KMS-11 (cell line): ENCODE results near the gene ADGRG3.

Experiments used
- H2AFZ ChIP-seq: fragments of 200-600 bp; sonication (generic); 2 replicates; pipeline ENCODE4 v1.6.1; 2016; ENCODE audit warnings: antibody characterized with exemption, mixed run types, low read depth
- H3K27ac ChIP-seq: fragments of 200-600 bp; sonication (generic); 2 replicates; pipeline ENCODE4 v1.6.1; 2016; ENCODE audit warnings: mild to moderate bottlenecking, mixed run types
- H3K27me3 ChIP-seq: fragments of 200-600 bp; sonication (generic); 2 replicates; pipeline ENCODE4 v1.6.1; 2017; ENCODE audit warnings: mild to moderate bottlenecking, low read depth, mixed run types, moderate library complexity; ENCODE audit not compliant: insufficient read depth
- H3K36me3 ChIP-seq: fragments of 200-600 bp; sonication (generic); 2 replicates; pipeline ENCODE4 v1.6.1; 2017; ENCODE audit warnings: mild to moderate bottlenecking, mixed run types; ENCODE audit not compliant: insufficient read depth
- H3K4me1 ChIP-seq: fragments of 200-600 bp; sonication (generic); 2 replicates; pipeline ENCODE4 v1.6.1; 2016; ENCODE audit warnings: mild to moderate bottlenecking, low read depth, mixed run types; ENCODE audit not compliant: poor library complexity, severe bottlenecking
- H3K4me2 ChIP-seq: fragments of 200-600 bp; sonication (generic); 2 replicates; pipeline ENCODE4 v1.7.0; 2016; ENCODE audit warnings: mild to moderate bottlenecking, mixed run types
- H3K4me3 ChIP-seq: fragments of 200-600 bp; sonication (generic); IDR thresholded peaks from 2 replicates; pipeline ENCODE4 v1.6.1; 2017; ENCODE audit warnings: low read depth, low read length, mixed read lengths; ENCODE audit not compliant: insufficient read depth
- H3K79me2 ChIP-seq: fragments of 200-600 bp; sonication (generic); 2 replicates; pipeline ENCODE4 v1.6.1; 2016; ENCODE audit warnings: low read depth, mixed run types; ENCODE audit not compliant: insufficient read depth
- H3K9ac ChIP-seq: fragments of 200-600 bp; sonication (generic); 2 replicates; pipeline ENCODE4 v1.6.1; 2016; ENCODE audit warnings: mild to moderate bottlenecking, mixed run types
- H4K20me1 ChIP-seq: fragments of 200-600 bp; sonication (generic); 2 replicates; pipeline ENCODE4 v1.6.1; 2016; ENCODE audit warnings: mild to moderate bottlenecking, mixed run types; ENCODE audit not compliant: insufficient read depth
- CTCF ChIP-seq: fragments of 200-600 bp; sonication (generic); conservative IDR thresholded peaks from 2 replicates; pipeline ENCODE4 v1.6.1; 2017; ENCODE audit warnings: low read depth, mild to moderate bottlenecking, antibody characterized with exemption, low read length, moderate library complexity, mixed read lengths

ADGRG3 gene

DNA sequence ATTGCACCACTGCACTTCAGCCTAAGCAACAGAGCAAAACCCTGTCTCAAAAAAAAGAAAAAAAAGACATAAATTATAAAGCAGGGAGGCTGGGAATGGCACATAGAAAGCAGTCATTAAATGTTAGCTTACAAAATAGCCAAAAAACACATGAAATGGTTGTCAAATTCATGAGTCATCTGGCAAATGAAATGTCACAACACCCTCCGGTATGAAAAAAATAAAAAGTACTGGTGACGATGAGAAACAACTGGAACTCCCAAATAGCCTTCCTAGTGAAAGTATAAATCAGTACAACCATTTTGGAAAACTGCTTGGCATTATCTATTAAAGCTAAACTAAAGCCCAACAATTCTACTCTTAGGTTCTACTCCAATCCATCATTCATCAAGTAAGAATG, 63.9 kb downstream of the ADGRG3 start:
- Histone ChIP-seq H4K20me1 (no peaks in the 10 kb centered on the region), H3K4me3 (no peak overlapping the region), H3K4me2 (no peak overlapping the region), H3K27me3 (no peaks in the 10 kb centered on the region), H2AFZ (no peak overlapping the region), H3K79me2 (no peaks in the 10 kb centered on the region), H3K9ac (no peak overlapping the region), H3K4me1 (peaks cover 5% of the 10 kb centered on the region), H3K36me3 (no peaks in the 10 kb centered on the region), H3K27ac (no peak overlapping the region)
- TF ChIP-seq CTCF, result no peak

- no peaks in the 10 kb centered on the region for H3K27me3 ChIP-seq
- H2AFZ ChIP-seq, result no peak overlapping the region
- TF ChIP-seq CTCF, result no peak
These were observed 64.6 kb downstream of the ADGRG3 start for GRCh38 chr16:57732714-57733113.

DNA sequence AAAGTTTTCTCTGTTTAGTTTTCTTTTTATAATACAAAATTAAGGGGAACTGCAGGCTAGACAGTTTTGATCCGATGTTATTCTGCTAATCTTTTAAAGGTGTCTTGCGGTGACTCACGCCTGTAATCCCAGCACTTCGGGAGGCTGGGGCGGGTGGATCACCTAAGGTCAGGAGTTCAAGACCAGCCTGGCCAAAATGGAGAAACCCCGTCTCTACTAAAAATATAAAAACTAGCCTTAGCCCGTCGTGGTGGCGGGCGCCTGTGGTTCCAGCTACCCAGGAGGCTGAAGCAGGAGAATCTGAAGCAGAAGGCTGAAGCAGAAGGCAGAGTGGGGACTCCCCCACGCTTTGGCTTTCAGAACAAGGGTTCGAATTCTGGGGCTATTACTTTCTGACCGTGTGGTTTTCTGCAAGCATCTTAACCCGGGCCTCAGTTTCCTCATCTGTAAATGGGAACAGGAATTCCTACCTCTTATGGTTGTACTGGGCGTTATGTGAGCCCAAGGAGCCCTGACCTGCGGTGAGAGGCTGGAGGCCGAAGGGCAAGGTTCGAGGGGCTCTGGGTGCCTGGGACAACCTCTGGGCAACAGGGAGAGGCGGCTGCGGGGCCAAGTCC, 66.3 kb downstream of the ADGRG3 start:
- Histone ChIP-seq H4K20me1 (no peaks in the 10 kb centered on the region), H3K4me2 (peak overlapping the region; percentile 37), H3K27me3 (no peaks in the 10 kb centered on the region), H2AFZ (peak overlapping the region; percentile 80), H3K9ac (peak overlapping the region; percentile 89), H3K79me2 (no peaks in the 10 kb centered on the region), H3K4me1 (peaks cover 9% of the 10 kb centered on the region), H3K27ac (peak overlapping the region; percentile 71), H3K4me3 (no peak overlapping the region), H3K36me3 (no peaks in the 10 kb centered on the region)
- no peak for TF ChIP-seq CTCF

More at GRCh38 chr16:57732714-57733113, 64.6 kb downstream of the ADGRG3 start:
- Histone ChIP-seq H3K4me2 (no peak overlapping the region), H4K20me1 (no peaks in the 10 kb centered on the region), H3K79me2 (no peaks in the 10 kb centered on the region), H3K4me1 (peaks cover 9% of the 10 kb centered on the region), H3K36me3 (no peaks in the 10 kb centered on the region), H3K4me3 (no peak overlapping the region), H3K27ac (no peak overlapping the region), H3K9ac (no peak overlapping the region)

DNA sequence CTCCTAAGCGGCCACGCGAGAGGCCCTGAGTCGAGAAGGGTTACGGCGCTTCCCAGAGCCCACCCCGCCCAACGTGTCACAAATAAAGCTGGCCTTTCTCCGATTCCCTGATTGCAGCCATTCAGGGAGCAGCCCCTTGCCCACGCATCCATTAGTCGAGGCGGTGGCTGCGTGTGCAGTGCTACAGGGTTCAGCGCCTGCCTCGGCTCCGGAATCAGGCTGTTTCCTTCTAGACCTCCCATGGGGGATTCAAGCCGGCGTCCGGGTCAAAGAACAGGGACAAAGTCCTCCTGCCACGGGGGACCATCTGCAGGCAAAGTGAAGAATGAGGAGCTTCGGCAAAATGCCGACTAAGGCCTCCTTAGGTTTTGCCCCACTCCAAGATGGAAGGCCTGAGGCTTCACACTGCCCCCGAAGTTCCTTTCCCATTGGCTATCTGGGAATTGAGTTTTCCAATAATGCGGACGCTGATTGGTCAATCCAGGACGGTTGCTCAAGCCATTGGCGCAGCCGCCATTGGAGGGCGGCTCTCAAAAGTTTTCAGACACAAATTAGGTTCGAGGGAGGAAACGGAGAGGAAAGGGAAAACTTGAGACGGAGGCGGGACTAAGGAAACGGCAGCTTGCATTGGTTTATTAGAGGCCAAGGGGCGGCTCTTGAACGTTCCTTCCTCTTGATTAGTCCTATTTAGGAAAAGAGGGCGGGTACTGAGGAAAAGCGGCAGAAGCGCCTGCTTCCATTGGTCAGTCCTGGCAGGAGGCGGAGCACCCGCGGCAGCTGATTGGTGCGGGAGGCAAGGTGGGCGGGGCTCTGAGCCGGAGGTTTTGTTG, 67.0 kb downstream of the ADGRG3 start:
- Histone ChIP-seq H3K4me3 (no peak overlapping the region), H2AFZ (peak overlapping the region; percentile 80), H3K27ac (peak overlapping the region; percentile 71), H3K4me2 (peak overlapping the region; percentile 69), H4K20me1 (no peaks in the 10 kb centered on the region), H3K9ac (peak overlapping the region; percentile 89), H3K36me3 (no peaks in the 10 kb centered on the region), H3K79me2 (no peaks in the 10 kb centered on the region), H3K4me1 (peaks cover 9% of the 10 kb centered on the region), H3K27me3 (no peaks in the 10 kb centered on the region)
- TF ChIP-seq CTCF, result no peak
